ENCODE data around the gene CCT6B. TPM values are rescaled to one million over a fixed set of nuclear protein-coding genes. Genes with fewer than 3 reads are reported as not detected.

Gene CCT6B
- total and polyA plus RNA-seq, 2 of the 13 experiments (the other 11 are each of a cell fraction or from before 2014, with no cell fraction given): 0.41 to 1.4 TPM

DNA sequence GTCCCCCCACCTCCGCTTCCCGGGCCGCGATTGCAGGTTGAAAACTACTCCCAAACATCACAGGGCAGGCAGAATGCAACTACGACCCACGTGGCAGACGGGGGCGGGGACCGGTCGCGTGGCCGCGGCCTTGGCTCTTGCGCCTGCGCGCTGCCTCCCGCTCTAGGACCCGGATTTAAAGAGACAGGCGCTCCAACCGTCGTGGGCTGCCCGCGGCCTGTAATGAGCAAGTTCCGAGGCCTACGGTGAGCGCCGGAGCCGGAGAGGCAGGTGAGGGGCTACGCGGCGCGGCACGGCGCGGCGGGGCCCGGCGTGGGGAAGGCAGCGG, 19.1 kb upstream of the CCT6B start, which contains the start of gene LIG3 (continued):
- TF ChIP-seq ZNF136 (CRISPR knock-in tag; IDR thresholded peaks at IDR 0.05; ENCODE audit: low read depth) (0 out of 2 replicates have a peak, but pooled peaks have one; percentile 32), POLR2G (IDR thresholded peaks at IDR 0.05; ENCODE audit: low read depth, low read length) (peak; percentile 83), YY1 (IDR thresholded peaks at IDR 0.05; ENCODE audit: insufficient read depth, insufficient replicate concordance, low read depth, low read length) (no peak), ZNF441 (CRISPR knock-in tag; IDR thresholded peaks at IDR 0.05; ENCODE audit: borderline replicate concordance) (no peak), KDM3A (CRISPR knock-in tag; IDR thresholded peaks at IDR 0.05; ENCODE audit: low read depth) (no peak), SYNCRIP (IDR thresholded peaks at IDR 0.05; ENCODE audit: insufficient read depth, low read depth, low read length) (no peak), ZNF605 (CRISPR knock-in tag; IDR thresholded peaks at IDR 0.05) (no peak), ATAD3A (CRISPR knock-in tag; IDR thresholded peaks at IDR 0.05) (no peak), NFKBIZ (CRISPR knock-in tag; IDR thresholded peaks at IDR 0.05) (no peak), SMAD3 (CRISPR knock-in tag; IDR thresholded peaks at IDR 0.05) (no peak), GABPB1 (CRISPR knock-in tag; IDR thresholded peaks at IDR 0.05) (peak; percentile 54), RBAK (CRISPR knock-in tag; IDR thresholded peaks at IDR 0.05) (no peak), PRPF4 (IDR thresholded peaks at IDR 0.05; ENCODE audit: low read depth, low read length, poor library complexity, severe bottlenecking) (no peak), MBD4 (IDR thresholded peaks at IDR 0.05; ENCODE audit: borderline replicate concordance, low read length) (no peak), MTA3 (CRISPR knock-in tag; IDR thresholded peaks at IDR 0.05) (no peak), TBP (CRISPR knock-in tag; IDR thresholded peaks at IDR 0.05) (no peak), HOXA7 (CRISPR knock-in tag; IDR thresholded peaks at IDR 0.05) (no peak), ZNF496 (CRISPR knock-in tag; IDR thresholded peaks at IDR 0.05; ENCODE audit: insufficient replicate concordance) (no peak), SIN3A (IDR thresholded peaks at IDR 0.05; ENCODE audit: borderline replicate concordance, low read depth, low read length) (peak; percentile 92), MAFG (CRISPR knock-in tag; IDR thresholded peaks at IDR 0.05) (no peak), SETDB1 (CRISPR knock-in tag; IDR thresholded peaks at IDR 0.05; ENCODE audit: borderline replicate concordance) (no peak), ZNF207 (IDR thresholded peaks at IDR 0.05; ENCODE audit: borderline replicate concordance) (no peak), ZNF30 (CRISPR knock-in tag; IDR thresholded peaks at IDR 0.05) (no peak), HIVEP1 (CRISPR knock-in tag; IDR thresholded peaks at IDR 0.05) (0 out of 2 replicates have a peak, but pooled peaks have one; percentile 37)
- TF ChIP-seq, protein P1, sequence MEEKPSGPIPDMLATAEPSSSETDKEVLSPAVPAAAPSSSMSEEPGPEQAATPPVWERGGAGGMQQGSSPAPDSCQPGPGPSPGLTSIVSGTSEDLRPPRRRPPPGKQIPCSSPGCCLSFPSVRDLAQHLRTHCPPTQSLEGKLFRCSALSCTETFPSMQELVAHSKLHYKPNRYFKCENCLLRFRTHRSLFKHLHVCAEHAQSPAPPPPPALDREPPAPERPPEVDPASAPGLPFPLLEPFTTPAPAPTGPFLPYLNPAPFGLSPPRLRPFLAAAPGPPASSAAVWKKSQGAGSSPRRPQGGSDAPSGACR (CRISPR knock-in tag; IDR thresholded peaks at IDR 0.05): no peak
- TF ChIP-seq, protein P2, sequence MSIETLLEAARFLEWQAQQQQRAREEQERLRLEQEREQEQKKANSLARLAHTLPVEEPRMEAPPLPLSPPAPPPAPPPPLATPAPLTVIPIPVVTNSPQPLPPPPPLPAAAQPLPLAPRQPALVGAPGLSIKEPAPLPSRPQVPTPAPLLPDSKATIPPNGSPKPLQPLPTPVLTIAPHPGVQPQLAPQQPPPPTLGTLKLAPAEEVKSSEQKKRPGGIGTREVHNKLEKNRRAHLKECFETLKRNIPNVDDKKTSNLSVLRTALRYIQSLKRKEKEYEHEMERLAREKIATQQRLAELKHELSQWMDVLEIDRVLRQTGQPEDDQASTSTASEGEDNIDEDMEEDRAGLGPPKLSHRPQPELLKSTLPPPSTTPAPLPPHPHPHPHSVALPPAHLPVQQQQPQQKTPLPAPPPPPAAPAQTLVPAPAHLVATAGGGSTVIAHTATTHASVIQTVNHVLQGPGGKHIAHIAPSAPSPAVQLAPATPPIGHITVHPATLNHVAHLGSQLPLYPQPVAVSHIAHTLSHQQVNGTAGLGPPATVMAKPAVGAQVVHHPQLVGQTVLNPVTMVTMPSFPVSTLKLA (IDR thresholded peaks at IDR 0.05): peak; percentile 89
- TF ChIP-seq, protein P3, sequence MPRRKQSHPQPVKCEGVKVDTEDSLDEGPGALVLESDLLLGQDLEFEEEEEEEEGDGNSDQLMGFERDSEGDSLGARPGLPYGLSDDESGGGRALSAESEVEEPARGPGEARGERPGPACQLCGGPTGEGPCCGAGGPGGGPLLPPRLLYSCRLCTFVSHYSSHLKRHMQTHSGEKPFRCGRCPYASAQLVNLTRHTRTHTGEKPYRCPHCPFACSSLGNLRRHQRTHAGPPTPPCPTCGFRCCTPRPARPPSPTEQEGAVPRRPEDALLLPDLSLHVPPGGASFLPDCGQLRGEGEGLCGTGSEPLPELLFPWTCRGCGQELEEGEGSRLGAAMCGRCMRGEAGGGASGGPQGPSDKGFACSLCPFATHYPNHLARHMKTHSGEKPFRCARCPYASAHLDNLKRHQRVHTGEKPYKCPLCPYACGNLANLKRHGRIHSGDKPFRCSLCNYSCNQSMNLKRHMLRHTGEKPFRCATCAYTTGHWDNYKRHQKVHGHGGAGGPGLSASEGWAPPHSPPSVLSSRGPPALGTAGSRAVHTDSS (CRISPR knock-in tag; conservative IDR thresholded peaks at IDR 0.05): no peak
- TF ChIP-seq, protein P4, sequence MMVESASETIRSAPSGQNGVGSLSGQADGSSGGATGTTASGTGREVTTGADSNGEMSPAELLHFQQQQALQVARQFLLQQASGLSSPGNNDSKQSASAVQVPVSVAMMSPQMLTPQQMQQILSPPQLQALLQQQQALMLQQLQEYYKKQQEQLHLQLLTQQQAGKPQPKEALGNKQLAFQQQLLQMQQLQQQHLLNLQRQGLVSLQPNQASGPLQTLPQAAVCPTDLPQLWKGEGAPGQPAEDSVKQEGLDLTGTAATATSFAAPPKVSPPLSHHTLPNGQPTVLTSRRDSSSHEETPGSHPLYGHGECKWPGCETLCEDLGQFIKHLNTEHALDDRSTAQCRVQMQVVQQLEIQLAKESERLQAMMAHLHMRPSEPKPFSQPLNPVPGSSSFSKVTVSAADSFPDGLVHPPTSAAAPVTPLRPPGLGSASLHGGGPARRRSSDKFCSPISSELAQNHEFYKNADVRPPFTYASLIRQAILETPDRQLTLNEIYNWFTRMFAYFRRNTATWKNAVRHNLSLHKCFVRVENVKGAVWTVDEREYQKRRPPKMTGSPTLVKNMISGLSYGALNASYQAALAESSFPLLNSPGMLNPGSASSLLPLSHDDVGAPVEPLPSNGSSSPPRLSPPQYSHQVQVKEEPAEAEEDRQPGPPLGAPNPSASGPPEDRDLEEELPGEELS (CRISPR knock-in tag; IDR thresholded peaks at IDR 0.05): peak; percentile 39
